PC-3 (cell line): ENCODE data around the gene PIM1.

Experiments used
- EZH2 ChIP-seq: fragments of 300-600 bp; sonication (generic); IDR thresholded peaks from one replicate; pipeline ENCODE4 v1.6.1; 2017; ENCODE audit warnings: antibody characterized with exemption, mild to moderate bottlenecking, low read length; ENCODE audit not compliant: unreplicated experiment
- TF ChIP-seq, protein P1 (sequence below): fragments of 300-600 bp; sonication (generic); conservative IDR thresholded peaks from 2 replicates; pipeline ENCODE4 v1.5.1; 2017; ENCODE audit warnings: antibody characterized with exemption, low read depth, mild to moderate bottlenecking, low read length

DNA sequence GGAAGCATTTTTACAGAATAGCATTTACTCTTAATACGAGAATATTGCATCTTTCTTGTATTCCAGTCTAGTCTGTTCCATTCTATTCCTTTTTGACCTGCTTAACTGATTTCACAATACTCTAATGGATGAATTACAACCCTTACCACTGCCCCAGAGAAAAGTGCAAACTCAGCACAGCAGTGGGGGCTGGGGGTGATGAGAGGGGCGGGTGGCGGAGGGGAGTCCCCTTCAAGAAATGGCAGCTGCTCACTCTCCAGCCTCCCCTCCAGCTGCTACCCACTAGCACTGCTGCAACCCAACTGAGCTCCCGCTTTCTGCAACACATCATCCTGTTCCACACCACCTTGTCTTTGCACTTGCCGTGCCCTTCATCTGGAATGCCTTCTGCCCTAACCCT is 30.1 kb downstream of the PIM1 start:
- TF ChIP-seq, protein P1, sequence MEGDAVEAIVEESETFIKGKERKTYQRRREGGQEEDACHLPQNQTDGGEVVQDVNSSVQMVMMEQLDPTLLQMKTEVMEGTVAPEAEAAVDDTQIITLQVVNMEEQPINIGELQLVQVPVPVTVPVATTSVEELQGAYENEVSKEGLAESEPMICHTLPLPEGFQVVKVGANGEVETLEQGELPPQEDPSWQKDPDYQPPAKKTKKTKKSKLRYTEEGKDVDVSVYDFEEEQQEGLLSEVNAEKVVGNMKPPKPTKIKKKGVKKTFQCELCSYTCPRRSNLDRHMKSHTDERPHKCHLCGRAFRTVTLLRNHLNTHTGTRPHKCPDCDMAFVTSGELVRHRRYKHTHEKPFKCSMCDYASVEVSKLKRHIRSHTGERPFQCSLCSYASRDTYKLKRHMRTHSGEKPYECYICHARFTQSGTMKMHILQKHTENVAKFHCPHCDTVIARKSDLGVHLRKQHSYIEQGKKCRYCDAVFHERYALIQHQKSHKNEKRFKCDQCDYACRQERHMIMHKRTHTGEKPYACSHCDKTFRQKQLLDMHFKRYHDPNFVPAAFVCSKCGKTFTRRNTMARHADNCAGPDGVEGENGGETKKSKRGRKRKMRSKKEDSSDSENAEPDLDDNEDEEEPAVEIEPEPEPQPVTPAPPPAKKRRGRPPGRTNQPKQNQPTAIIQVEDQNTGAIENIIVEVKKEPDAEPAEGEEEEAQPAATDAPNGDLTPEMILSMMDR: no peak
- no peak for TF ChIP-seq EZH2
